HG02759 (cell line): ENCODE results near the gene ZNF491.
"Not testable (repeated sequence)": the region's sequence is repeated elsewhere in the genome, so short reads cannot be mapped to it uniquely, and the experiment has no call there.

ENCODE experiments used
- ATAC-seq: cut with Tn5 transposase; IDR thresholded peaks from one replicate; pipeline ENCODE4 v1.9.1; 2021; ENCODE audit warnings: mild to moderate bottlenecking, moderate library complexity; ENCODE audit not compliant: unreplicated experiment

Gene ZNF491

GRCh38 chr19:11798391-11799330 is at the start of gene ZNF491:
Gene ZNF491, plus strand, starts transcription at chr19:11798523. Its CDS starts 7,431 bp downstream, at chr19:11805954.
- ATAC-seq = peak; percentile 95

GRCh38 chr19:11749751-11750150 is 48.6 kb upstream of the ZNF491 start:
- ATAC-seq = no peak

GRCh38 chr19:11752244-11752736 is 46.0 kb upstream of the ZNF491 start:
- ATAC-seq = no peak

GRCh38 chr19:11754663-11755062 is 43.7 kb upstream of the ZNF491 start:
- ATAC-seq = no peak

GRCh38 chr19:11756965-11757364 is 41.4 kb upstream of the ZNF491 start:
- no peak for ATAC-seq

GRCh38 chr19:11759805-11760204 is 38.5 kb upstream of the ZNF491 start:
- no peak for ATAC-seq

- ATAC-seq = no peak
These were observed 35.2 kb upstream of the ZNF491 start for GRCh38 chr19:11763117-11763516.

GRCh38 chr19:11763611-11764010 is 34.7 kb upstream of the ZNF491 start:
- no peak for ATAC-seq

- peak; percentile 93 for ATAC-seq
These were observed 31.4 kb upstream of the ZNF491 start, which contains the start of gene ZNF441 for GRCh38 chr19:11766597-11767591. Gene ZNF441, plus strand, starts transcription at chr19:11767000. Its CDS starts 194 bp downstream, at chr19:11767194.

- ATAC-seq = peak; percentile 44
These were observed 30.6 kb upstream of the ZNF491 start for GRCh38 chr19:11767633-11768133.

- ATAC-seq = no peak
These were observed 28.3 kb upstream of the ZNF491 start for GRCh38 chr19:11769995-11770394.

GRCh38 chr19:11771520-11771919 is 26.8 kb upstream of the ZNF491 start:
- not testable (repeated sequence) for ATAC-seq

GRCh38 chr19:11776669-11777068 is 21.7 kb upstream of the ZNF491 start:
- ATAC-seq = not testable (repeated sequence)

- no peak for ATAC-seq
These were observed 17.8 kb upstream of the ZNF491 start for GRCh38 chr19:11780431-11781020.

- ATAC-seq = no peak
These were observed 16.8 kb upstream of the ZNF491 start for GRCh38 chr19:11781295-11782057.

- no peak for ATAC-seq
These were observed 14.6 kb upstream of the ZNF491 start for GRCh38 chr19:11783767-11784166.

- no peak for ATAC-seq
These were observed 14.0 kb upstream of the ZNF491 start for GRCh38 chr19:11784356-11784755.

- no peak for ATAC-seq
These were observed 10.8 kb upstream of the ZNF491 start for GRCh38 chr19:11787536-11787935.

- ATAC-seq = no peak
These were observed 5.4 kb upstream of the ZNF491 start for GRCh38 chr19:11792942-11793341.

- ATAC-seq = peak; percentile 56
These were observed 832 bp upstream of the ZNF491 start for GRCh38 chr19:11797491-11797890.
